DND-41 (cell line): ENCODE results near the gene CERS6.

Experiments used
- ATAC-seq: fragments of 200-7000 bp; cut with Tn5 transposase; 3 replicates; pipeline ENCODE4 v1.9.1; 2021; ENCODE audit warnings: low read depth; ENCODE audit not compliant: insufficient read depth
- DNase-seq: peaks from one replicate; pipeline ENCODE4 v3.0.0-alpha.2; 2020
- H2AFZ ChIP-seq: 2 replicates; pipeline ENCODE4 v1.6.0; 2012; ENCODE audit warnings: low read depth, low read length
- H3K27ac ChIP-seq: 2 replicates; pipeline ENCODE4 v1.5.1; 2012; ENCODE audit warnings: low read length, inconsistent platforms
- H3K27me3 ChIP-seq: fragments of 200-600 bp; sonication (generic); 2 replicates; pipeline ENCODE4 v1.6.0; 2012; ENCODE audit warnings: low read length, mild to moderate bottlenecking, inconsistent platforms; ENCODE audit not compliant: insufficient read depth, poor library complexity
- H3K36me3 ChIP-seq: 2 replicates; pipeline ENCODE4 v1.5.1; 2012; ENCODE audit warnings: low read length, inconsistent platforms; ENCODE audit not compliant: insufficient read depth
- H3K4me1 ChIP-seq: 2 replicates; pipeline ENCODE4 v1.5.1; 2012; ENCODE audit warnings: mild to moderate bottlenecking, low read length; ENCODE audit not compliant: insufficient read depth
- H3K4me2 ChIP-seq: 2 replicates; pipeline ENCODE4 v1.6.0; 2012; ENCODE audit warnings: mild to moderate bottlenecking, moderate library complexity, low read length, inconsistent platforms; ENCODE audit not compliant: insufficient read depth
- H3K4me3 ChIP-seq, 2 experiments: fragments of 200-600 bp in 1 of 2; shearing (Covaris generic) in 1 of 2; 2 replicates each; pipeline ENCODE4 v1.5.1; 2012 to 2016; ENCODE audit warnings: inconsistent platforms in 2 of 2, low read length in 2 of 2, mild to moderate bottlenecking in 2 of 2, low read depth in 1 of 2, moderate library complexity in 1 of 2
- H3K79me2 ChIP-seq: 2 replicates; pipeline ENCODE4 v1.6.0; 2012; ENCODE audit warnings: low read length, inconsistent platforms; ENCODE audit not compliant: insufficient read depth
- H3K9ac ChIP-seq: 2 replicates; pipeline ENCODE4 v1.6.0; 2012; ENCODE audit warnings: low read depth, mild to moderate bottlenecking, inconsistent platforms, low read length, moderate library complexity
- H3K9me3 ChIP-seq: 2 replicates; pipeline ENCODE4 v1.5.1; 2012; ENCODE audit warnings: low read length, moderate library complexity, mild to moderate bottlenecking, inconsistent platforms; ENCODE audit not compliant: insufficient read depth, severe bottlenecking
- H4K20me1 ChIP-seq: 2 replicates; pipeline ENCODE4 v1.6.0; 2012; ENCODE audit warnings: low read length; ENCODE audit not compliant: insufficient read depth
- EZH2 ChIP-seq: IDR thresholded peaks from 3 replicates; pipeline ENCODE4 v1.6.1; 2012; ENCODE audit warnings: borderline replicate concordance, low read depth, mild to moderate bottlenecking, moderate library complexity, low read length, inconsistent platforms; ENCODE audit not compliant: severe bottlenecking
- TF ChIP-seq, protein P1 (sequence below): IDR thresholded peaks from 2 replicates; pipeline ENCODE4 v1.5.1; 2012; ENCODE audit warnings: borderline replicate concordance, low read length, moderate library complexity, mild to moderate bottlenecking; ENCODE audit not compliant: poor library complexity, severe bottlenecking; ENCODE audit errors: extremely low read depth

Gene CERS6

DNA sequence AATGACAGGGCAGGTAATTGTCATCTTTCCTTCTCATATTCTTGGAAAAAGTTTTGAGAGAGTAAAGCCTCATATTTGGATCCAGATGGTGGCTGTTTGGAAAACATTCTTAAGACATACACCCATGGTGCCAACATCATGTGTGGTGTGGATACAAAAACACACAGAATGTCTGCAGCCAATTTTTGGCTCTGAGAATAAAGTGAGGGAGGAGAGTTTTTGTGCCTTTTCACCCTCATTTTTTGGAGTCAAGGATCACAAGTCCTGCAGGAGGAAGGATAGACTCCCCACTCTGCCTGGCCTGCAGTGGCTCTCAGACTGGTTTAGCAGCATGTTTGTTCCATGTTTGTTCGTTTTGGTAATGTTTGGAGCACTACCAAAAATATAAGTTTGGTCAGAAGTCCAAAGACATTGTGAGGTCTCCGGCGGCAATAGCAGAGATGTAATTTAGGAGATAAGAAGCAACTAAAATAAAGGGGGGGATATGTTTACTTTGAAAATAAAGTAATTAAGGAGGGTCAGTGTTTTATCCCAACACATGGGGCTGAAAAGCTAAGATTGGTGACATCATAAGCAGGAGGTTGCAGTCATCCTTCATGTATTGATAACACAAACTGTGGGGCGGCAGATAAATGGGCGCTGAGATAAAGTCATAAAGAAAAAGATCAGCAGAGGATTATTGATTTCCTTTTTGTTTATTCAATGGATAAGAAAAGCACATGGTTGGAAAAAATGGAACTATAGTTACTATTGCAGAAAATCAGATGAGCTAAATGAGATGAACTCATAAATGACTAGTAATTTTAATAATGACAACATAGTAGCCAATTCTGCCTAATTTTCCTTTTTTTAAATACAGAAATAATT, 347.0 kb downstream of the CERS6 start:
- ATAC-seq (no peak; the same call in 2 of the 3 replicates), DNase-seq (no peak)
- TF ChIP-seq EZH2, result no peak
- TF ChIP-seq, protein P1, sequence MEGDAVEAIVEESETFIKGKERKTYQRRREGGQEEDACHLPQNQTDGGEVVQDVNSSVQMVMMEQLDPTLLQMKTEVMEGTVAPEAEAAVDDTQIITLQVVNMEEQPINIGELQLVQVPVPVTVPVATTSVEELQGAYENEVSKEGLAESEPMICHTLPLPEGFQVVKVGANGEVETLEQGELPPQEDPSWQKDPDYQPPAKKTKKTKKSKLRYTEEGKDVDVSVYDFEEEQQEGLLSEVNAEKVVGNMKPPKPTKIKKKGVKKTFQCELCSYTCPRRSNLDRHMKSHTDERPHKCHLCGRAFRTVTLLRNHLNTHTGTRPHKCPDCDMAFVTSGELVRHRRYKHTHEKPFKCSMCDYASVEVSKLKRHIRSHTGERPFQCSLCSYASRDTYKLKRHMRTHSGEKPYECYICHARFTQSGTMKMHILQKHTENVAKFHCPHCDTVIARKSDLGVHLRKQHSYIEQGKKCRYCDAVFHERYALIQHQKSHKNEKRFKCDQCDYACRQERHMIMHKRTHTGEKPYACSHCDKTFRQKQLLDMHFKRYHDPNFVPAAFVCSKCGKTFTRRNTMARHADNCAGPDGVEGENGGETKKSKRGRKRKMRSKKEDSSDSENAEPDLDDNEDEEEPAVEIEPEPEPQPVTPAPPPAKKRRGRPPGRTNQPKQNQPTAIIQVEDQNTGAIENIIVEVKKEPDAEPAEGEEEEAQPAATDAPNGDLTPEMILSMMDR, result no peak
- no peaks in the 10 kb centered on the region for H3K36me3 ChIP-seq
- H3K4me2 ChIP-seq, result peak overlapping the region; percentile 12; the same call in 1 of the 2 replicates
- no peaks in the 10 kb centered on the region for H4K20me1 ChIP-seq
- H3K9me3 ChIP-seq, result no peaks in the 10 kb centered on the region
- H3K79me2 ChIP-seq, result no peaks in the 10 kb centered on the region
- H2AFZ ChIP-seq, result no peak overlapping the region
- H3K4me1 ChIP-seq, result peaks cover 16% of the 10 kb centered on the region
- H3K4me3 ChIP-seq, result no peak overlapping the region
- 0 out of 2 replicates have a peak overlapping the region, but pooled peaks have one; percentile 13 for H3K27ac ChIP-seq
- no peak overlapping the region for H3K9ac ChIP-seq
- H3K27me3 ChIP-seq, result no peaks in the 10 kb centered on the region

- H3K4me2 ChIP-seq, result no peak overlapping the region
- peaks cover 16% of the 10 kb centered on the region for H3K4me1 ChIP-seq
- no peaks in the 10 kb centered on the region for H3K27me3 ChIP-seq
- no peaks in the 10 kb centered on the region for H4K20me1 ChIP-seq
- H3K9me3 ChIP-seq, result no peaks in the 10 kb centered on the region
- DNase-seq, result no peak
- no peak overlapping the region for H2AFZ ChIP-seq
- no peak overlapping the region for H3K9ac ChIP-seq
- TF ChIP-seq EZH2, result no peak
- no peaks in the 10 kb centered on the region for H3K36me3 ChIP-seq
- no peak for ATAC-seq
- H3K4me3 ChIP-seq, result no peak overlapping the region
- H3K27ac ChIP-seq, result no peak overlapping the region
- H3K79me2 ChIP-seq, result no peaks in the 10 kb centered on the region
These were observed 348.1 kb downstream of the CERS6 start for GRCh38 chr2:168804214-168804613.

DNA sequence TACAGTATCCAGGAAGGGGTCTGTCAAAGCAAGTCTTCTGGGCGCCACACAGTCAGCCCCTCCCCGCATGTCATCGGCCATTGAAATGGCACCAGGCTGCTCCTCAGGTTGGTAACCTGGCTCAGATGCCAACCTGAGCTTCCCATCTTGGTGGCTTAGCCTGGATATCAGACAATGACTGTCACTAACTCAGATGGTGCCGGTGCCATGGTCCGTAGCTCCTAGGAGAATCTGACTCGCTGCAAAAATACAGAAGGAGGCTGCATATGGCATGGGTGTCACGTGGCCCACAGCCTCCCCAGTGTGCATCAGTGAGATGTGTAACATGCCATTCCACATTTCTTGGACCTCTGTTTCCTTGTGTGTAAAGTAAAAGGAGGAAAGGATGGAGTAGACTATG, 349.5 kb downstream of the CERS6 start:
- H3K9me3 ChIP-seq, result no peaks in the 10 kb centered on the region
- H3K27me3 ChIP-seq, result no peaks in the 10 kb centered on the region
- DNase-seq (no peak), ATAC-seq (no peak)
- H3K4me3 ChIP-seq, result no peak overlapping the region
- H2AFZ ChIP-seq, result no peak overlapping the region
- H3K9ac ChIP-seq, result no peak overlapping the region
- H3K36me3 ChIP-seq, result no peaks in the 10 kb centered on the region
- no peak overlapping the region for H3K27ac ChIP-seq
- H4K20me1 ChIP-seq, result no peaks in the 10 kb centered on the region
- TF ChIP-seq, protein P1, result no peak
- TF ChIP-seq EZH2, result no peak
- H3K4me2 ChIP-seq, result no peak overlapping the region
- H3K79me2 ChIP-seq, result no peaks in the 10 kb centered on the region
- peaks cover 16% of the 10 kb centered on the region for H3K4me1 ChIP-seq

DNA sequence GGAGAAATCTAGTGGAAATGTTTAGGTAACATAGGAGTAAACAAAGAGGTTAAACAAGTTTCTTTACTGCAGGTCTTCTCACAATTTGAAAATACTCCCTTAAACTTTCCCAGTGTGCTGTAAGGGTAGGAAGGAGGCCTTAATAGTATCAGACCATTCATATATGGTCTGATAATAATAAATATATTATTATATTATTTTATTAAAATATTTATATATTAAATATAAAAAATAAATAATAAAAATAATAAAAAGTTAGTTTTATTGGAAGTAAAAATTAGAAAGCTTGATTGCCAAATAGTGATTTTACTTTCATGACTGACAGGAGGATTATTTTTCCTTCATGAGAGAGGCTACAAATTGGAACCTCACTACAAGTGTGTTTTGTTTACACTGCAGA, 353.5 kb downstream of the CERS6 start:
- H3K4me1 ChIP-seq, result no peaks in the 10 kb centered on the region
- no peaks in the 10 kb centered on the region for H3K27me3 ChIP-seq
- no peak overlapping the region for H3K4me2 ChIP-seq
- H3K36me3 ChIP-seq, result no peaks in the 10 kb centered on the region
- no peak overlapping the region for H3K27ac ChIP-seq
- no peak overlapping the region for H3K9ac ChIP-seq
- DNase-seq (no peak), ATAC-seq (no peak)
- H3K79me2 ChIP-seq, result no peaks in the 10 kb centered on the region
- no peaks in the 10 kb centered on the region for H3K9me3 ChIP-seq
- TF ChIP-seq, protein P1, result no peak
- no peak for TF ChIP-seq EZH2
- H3K4me3 ChIP-seq, result no peak overlapping the region
- H2AFZ ChIP-seq, result no peak overlapping the region
- no peaks in the 10 kb centered on the region for H4K20me1 ChIP-seq
